ENCODE data around the gene TRMT6.

Gene TRMT6, protein sequence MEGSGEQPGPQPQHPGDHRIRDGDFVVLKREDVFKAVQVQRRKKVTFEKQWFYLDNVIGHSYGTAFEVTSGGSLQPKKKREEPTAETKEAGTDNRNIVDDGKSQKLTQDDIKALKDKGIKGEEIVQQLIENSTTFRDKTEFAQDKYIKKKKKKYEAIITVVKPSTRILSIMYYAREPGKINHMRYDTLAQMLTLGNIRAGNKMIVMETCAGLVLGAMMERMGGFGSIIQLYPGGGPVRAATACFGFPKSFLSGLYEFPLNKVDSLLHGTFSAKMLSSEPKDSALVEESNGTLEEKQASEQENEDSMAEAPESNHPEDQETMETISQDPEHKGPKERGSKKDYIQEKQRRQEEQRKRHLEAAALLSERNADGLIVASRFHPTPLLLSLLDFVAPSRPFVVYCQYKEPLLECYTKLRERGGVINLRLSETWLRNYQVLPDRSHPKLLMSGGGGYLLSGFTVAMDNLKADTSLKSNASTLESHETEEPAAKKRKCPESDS

DNA sequence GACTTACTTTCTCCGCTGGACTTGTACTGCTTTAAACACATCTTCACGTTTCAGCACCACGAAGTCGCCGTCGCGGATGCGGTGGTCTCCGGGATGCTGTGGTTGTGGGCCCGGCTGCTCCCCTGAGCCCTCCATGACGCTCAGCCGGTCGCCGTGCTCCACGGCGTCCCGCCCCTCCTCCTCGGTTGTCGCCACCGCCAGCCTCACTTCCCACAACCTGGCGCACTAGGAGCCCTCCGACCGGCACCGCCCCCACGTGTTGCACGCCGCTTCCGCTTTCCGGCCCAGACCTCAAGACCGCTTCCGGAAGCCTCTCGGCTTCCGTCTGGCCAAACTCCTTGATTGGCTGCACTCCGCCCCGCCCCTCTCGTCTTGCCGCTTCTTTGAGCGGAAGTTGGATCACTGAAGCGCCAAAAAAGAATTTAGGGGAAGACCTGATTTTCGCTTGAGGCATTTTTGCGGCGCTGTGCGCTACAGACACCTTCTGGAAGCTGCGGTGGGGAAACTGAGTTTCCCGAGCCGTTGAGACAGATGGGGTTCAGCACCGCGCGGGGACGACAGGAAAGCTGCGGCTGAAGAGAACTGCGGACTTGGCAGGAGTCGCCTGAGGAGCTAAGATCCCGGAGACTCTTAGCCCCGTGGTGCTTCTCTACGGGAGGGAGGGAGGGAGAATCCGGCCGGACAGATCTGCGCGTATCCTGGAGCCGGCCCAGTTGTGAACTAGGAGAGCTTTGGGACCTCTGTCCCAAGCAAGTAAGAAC, at the start of gene TRMT6, which contains the start of gene MCM8:
TRMT6 (minus strand) TSS at position 263 of the 761 bp plus-strand sequence; CDS start at position 135, 128 bp downstream.
MCM8 (plus strand) TSS at position 382 of the 761 bp plus-strand sequence. CDS start 1,364 bp downstream, outside the sequence.
- DNase-seq, result peak; percentile 98 to 99

DNA sequence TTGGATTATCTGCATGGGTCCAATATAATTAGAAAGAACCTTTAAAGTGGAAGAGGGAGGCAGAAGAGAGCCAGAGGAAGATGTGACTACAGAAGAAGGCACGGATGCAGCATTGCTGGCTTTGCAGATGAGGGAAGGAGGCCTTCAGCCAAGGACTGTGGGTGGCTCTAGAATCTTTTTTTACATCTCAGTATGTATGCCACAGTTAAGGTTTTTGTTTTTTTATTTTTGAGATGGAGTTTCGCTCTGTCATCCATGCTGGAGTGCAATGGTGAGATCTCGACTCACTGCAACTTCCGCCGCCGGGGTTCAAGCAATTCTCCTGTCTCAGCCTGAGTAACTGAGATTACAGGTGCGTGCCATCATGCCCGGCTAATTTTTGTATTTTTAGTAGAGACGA, 49.5 kb upstream of the TRMT6 start:
- no peak for DNase-seq

DNA sequence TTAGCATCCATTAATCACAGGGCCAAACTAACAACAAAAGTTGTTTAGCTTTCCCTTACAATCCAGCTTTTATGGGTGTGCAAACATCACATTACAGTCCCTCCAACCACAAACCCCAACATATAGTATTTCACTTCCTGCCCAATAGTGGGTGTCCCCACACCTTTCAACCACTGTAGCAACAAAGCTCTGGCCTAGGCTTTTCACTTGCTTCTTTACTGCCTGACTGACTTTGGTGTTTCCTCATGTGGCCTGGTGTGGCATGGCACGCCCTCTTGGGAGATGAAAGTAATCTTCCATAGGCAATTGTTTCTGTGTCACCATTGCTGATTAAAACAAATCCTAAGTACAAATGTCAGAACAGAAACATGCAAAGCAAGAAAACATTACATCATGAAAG, 46.4 kb upstream of the TRMT6 start:
- DNase-seq, result no peak

DNA sequence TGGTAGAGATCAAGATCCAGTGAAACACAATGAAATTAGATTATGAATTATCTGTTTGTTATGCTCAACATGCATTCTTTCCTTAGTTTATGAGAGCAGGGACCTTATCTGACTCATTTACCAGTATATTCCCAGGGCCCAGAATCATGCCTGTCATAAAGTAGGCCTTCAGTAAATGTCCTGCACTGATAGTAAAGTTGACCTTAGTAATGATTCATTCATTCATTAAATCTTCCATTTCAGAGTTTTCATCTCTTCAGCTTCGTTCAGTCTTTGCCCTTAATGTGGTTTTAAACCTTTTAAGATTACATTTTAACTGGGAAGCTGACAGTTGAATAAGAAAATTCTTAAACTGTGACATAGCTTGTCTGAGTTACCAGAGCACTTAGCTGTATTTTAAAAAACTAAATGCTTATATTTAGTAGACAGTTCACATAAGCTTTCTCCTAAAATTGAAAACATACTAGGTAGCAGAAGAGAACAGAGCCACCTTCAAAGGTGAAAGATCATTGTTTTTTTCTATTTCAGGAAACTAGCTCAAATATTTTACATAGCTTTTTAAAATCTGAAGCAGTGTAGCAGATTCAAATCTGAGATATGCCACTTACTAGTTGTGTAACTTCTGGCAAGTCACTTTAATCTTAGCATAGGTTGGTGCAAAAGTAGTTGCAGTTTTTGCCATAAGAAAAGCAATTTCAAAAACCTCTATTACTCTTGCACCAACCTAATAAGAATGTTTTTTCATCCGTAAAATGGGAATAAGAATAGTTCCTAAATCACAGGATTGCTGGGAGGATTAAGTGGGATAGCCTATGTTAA, 41.5 kb upstream of the TRMT6 start:
- no peak for DNase-seq

DNA sequence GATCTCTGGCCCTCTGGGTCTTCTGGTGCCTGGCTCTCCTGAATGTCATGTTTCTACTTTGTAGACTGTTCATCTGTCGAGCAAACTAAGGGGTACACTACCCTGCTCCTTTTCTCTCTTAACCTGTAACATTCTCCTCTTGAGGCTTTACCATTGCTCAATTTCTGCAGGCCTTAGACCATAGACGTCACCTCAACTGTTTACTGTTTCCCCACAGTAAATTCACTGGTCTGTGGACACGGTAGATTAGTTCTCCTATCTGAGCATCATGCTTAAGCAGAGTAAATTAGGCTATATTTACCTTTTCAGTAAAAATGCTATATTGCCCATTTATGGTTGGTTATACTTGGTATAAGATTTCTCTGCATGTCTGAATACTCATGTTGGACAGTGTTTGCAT, 40.6 kb upstream of the TRMT6 start:
- no peak for DNase-seq

DNA sequence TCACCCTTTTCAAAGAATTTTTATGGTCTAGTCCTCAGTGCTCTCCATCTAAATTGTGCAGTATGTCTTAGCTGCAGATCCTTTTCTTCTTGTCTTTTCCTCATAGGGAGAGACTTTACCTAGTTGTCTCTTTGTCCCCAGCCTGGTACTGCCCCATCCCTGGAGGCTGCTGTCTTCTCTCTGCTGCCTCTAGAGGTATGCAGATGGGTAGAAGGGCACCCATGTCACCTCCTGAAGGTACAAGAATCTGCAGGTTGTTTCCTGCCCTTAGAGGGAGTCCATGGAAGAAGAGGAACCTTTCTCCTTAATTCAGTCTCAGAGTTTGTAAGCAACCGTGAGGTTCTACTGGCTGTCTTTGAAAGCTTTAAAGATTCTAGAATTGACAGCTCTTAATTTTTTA, 39.2 kb upstream of the TRMT6 start:
- no peak for DNase-seq

DNA sequence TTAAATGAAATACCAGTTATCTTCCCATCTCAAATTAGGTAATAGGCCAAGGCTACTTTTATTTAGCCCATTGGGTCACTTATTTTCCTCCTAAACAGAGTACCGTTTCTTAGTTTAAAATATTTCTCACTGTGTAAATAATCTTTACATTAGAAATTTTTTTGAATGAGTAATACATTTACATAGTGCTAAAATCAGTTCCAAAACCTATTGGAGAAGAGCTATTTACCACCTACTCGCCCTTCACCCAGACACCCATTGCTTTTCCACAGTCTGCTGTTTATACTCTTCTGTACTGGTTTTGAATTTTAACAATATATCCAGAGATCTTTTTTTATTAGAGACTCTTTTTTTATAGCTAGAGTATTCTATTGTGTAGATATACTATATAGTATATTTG, 37.0 kb upstream of the TRMT6 start:
- no peak for DNase-seq

DNA sequence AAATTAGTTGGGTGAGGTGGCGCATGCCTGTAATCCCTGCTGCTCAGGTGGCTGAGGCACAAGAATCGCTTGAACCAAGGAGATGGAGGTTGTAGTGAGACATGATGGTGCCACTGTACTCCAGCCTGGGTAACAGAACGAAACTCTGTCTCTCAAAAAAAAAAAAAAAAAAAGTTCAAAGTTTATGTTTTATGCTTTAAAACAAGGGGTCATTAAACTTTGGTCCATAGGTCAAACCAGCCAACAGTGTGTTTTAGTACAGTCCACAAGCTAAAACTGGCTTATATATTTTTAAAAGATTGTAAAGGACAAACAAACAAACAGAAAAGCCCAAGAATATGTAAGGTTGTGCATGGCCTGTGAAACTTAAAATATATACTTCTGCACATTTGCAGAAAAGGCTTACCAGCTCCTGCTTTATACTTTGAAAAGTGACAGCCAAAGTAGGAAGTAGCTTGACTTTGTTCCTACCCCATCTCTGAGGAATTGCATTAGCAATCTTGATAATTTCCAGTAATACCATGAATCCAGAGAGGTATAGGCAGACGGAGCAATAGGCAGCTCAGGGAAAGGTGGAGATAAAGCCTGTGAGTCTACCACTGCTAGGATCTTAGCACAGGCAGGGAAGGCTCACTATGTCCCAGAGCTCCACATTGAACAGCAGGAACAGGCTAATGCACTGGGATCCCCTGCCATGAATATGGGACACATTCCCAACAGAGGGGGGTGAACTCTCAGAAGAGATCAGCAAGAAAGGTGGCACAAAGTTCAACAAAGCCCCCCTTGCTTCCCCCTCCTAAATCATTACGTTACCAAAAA, 30.6 kb upstream of the TRMT6 start:
- DNase-seq, result no peak

DNA sequence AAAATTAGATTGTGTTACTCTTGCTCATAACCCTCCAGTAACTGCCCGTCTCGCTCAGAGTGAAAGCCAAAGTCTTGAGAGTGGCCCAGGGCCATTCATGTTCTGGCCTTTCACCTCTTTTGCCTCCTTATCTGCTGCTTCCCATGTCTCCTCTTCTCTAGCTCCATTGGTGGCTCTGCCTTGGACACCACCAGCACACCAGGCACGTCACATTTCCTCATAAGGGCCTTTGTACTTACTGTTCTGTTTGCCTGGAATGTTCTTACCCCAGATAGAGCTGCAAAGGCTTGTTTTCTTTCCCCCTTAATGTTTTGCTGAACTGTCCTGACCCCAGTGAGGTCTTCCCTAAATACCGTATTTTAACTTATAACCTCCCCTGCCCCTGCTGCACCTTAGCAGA, 29.5 kb upstream of the TRMT6 start:
- no peak for DNase-seq

DNA sequence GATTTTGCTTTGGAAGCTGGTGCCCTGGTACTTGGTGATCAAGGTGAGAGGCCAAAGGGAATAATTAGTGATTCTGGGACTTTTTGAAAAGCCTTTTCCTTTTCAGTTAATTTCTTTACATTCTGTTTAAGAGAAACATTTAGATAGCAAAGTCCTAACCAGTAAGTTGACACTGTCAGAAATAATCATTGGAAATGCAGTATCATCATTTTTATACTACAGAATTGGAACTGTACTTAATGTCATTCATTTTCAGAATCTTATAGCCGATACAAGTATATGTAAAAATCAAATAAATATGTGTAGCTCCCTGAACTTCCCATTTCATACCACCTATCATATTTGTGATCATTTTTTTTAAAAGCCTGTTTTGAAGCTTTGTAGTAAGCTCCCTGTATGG, 27.6 kb upstream of the TRMT6 start:
- DNase-seq, result no peak

DNA sequence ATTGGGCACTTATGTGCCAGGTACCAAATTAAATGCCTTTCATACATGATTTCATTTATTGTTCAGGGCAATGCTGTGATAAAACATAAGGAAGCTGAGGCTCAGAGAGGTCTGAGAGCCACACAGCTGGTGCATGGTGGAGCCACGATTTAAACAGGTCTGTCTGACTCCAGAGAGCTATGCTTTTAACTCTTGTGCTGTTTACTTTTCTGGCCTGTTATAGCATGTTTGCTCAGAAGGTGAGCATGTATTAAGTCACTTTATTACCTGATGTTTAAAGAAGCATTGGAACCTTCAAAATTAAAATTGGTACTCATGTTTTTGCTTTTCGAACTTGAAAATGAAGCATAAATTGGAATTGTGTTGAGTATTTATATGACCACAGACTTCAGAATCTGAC, 26.9 kb upstream of the TRMT6 start:
- no peak for DNase-seq

DNA sequence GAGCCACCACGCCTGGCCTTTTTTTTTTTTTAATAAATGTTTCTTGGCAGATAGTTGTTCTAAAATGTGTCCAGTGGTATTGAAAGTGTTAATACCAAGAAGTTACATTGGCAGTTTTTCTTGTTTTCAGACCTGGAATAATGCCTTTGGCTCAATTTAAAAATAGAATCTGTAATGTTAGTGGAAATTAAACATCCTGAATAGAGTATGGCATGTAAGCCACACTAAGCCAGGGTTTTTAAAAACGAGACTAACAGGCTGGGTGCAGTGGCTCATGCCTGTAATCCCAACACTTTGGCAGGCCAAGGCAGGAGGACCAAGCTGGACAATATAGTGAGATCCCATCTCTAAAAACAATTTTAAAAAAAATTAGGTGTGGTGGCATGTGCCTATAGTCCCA, 25.4 kb upstream of the TRMT6 start:
- DNase-seq, result no peak

DNA sequence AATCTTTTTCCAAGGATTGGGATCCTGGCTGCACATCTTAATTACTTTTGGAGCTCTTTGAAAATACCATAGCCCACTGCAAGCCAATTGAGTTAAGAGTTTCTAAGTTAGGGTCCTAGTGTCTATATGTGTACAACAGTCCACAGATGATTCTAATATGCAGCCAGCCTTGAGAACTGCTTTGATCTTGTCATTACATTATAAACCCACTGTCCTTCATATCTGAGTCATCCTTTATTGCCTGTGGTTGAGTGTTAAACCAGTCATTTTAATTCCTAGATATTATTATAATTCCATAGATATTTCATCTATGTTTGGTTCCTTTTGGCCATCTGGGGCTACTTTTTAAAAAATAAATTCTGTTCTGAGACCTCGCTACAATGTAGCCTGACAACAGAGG, 24.2 kb upstream of the TRMT6 start:
- DNase-seq, result no peak

DNA sequence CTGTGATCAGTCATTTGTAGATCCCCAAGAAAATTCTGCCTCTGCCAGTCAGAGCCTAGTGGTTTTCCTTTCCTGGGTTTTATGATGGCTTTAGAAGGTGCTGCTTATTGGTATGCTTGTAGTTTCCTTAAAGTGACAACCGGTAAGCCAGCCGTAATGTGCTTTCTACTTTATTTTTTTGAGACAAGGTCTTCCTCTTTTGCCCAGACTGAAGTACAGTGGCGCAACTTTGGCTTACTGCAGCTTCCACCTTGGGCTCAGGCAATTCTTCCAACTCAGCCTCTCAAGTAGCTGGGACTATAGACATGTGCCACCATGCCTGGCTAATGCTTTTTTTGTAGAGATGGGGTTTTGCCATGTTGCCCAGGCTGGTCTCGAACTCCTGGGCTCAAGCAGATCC, 23.6 kb upstream of the TRMT6 start:
- DNase-seq, result no peak

DNA sequence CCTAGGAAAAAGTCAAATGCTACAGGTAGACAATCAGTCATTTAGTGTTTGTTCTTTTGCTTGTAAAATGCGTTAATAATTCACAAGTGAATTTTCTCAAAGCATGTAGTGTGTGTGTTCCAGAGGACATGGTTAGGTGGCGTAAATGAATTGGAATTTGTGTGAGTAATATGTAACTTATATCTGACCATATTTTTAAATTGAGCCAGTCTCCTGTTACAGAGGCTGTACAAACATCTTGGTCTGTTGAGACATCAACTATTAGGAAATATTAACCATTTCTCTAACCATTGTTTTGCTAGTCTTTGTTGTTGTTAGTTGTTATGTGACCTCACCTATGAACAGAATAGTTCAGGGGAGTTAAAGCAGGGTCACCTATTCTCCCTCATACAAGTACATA, 22.8 kb upstream of the TRMT6 start:
- DNase-seq, result no peak

DNA sequence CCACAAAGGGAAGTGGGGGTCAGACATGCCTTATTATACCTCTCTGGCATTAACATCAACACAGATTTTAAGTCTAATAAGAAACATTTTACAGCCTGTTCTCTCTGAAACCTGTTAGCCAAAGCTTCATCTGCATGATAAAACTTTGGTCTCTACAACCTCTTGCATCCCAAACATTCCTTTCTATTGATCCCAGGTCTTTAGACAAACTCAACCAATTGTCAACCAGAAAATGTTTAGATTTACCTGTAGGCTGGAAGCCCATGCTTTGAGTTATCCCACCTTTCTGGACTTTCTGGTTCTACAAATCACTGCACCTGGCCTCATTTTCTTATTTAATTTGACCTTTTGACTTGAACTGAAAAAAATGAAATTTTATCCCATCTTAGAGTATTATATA, 20.9 kb upstream of the TRMT6 start:
- DNase-seq, result no peak

DNA sequence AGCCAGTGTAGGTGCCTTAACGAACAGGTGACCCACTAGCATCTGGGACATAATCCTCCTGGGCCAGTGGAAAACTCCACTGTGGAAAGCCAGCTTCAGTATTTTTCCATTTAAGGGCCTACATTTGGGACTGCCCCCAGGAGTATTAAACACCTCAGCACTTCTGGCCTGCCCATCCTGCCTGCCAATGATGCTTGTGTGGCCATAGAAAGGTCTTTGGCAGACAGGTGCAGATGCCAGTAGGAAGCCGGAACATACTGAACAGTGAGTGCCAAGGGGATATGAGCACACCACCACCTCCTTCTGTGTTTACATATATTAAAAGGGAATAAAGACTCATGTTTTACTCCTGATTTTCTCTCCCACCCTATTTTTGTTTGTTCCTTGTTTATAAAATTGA, 20.0 kb upstream of the TRMT6 start:
- no peak for DNase-seq

DNA sequence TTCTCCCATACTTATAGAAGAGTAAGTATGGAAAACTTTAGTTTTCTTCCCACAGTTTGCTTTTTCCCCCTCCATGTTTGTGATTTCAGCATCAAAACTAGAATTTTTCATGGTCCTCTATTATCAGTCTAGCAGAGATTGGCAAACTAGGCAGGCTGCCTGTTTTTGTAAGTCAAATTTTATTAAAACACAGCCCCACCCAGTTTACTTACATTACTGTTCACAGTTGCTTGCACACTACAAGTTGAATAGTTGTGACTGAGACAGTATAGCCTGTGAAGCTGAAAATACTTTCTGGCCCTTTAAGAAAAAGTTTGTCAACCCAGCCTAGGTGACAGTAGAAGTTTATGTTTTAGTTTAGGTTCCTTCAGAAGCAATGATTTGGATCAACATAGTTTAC, 19.6 kb upstream of the TRMT6 start:
- no peak for DNase-seq

DNA sequence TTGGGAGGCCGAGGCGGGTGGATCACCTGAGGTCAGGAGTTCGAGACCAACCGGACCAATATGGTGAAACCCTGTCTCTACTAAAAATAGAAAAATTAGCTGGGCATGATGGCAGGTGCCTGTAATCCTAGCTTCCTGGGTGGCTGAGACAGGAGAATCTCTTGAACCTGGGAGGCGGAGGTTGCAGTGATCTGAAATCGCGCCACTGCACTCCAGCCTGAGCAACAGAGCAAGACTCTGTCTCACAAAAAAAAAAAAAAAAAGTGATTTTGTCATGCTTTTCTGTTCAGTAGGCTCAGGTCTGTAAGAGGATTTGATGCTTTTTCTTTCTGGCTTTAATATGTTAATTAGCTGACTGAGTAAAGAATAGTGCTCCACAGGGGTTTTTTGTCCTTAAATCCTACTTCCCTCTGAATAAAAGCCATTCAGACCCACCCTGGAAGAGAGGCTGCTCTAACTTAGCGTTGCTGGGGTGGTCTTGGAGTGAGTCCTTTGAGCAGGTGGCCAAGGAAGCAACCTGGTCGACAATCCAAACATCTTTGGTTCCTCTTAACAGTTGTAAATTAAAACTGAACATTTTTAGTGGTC, 19.1 kb upstream of the TRMT6 start:
- no peak for DNase-seq

DNA sequence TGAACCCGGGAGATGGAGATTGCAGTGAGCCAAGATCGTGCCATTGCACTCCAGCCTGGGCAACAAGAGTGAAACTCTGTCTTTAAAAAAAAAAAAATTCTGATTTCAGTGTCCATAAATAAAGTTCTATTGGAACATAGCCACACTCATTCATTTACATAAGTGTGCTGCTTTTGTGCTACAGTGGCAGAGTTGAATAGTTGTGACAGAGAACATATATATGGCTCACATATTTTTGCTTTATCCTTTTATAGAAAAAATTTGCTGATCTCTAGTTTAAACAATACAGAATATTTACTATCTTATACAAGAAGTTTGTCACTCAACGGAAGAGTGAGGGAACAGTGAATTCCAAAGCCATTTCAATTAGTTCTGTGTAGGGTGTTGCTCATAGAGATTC, 18.1 kb upstream of the TRMT6 start:
- no peak for DNase-seq

DNA sequence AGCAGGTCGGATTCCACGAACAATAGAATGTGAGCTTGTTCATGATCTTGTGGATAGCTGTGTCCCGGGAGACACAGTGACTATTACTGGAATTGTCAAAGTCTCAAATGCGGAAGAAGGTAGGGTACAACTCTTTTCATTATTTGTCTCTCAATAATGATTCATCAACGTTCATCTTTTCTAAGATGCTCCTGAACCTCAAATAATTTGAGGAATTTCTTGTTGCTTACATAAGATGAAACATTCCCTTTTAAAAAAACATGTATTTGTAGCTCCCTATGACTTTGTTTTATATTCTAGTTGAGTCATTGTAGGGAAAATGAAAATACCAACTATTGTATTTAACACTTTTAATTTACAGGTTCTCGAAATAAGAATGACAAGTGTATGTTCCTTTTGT, 17.1 kb upstream of the TRMT6 start:
- no peak for DNase-seq

DNA sequence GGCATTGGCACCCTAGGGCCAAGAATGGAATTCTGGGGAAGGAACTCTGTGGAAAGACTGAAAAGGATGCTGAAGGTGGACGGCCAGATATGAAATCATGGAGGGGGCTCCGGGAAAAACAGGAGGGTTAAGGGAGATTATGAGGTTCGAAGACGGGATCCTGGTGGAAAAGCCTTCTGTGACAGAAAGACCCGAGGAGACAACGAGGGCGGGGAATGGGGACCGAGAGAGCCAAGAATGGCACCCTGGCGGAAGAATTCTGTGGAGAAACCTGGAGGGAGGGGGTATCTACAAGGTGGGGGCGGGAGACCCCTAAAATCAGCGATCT, 426 bp downstream of the TRMT6 start:
- no peak for DNase-seq
